Coronary artery (tissue), 2 donors: ENCODE data around the gene RPS6KA5.

Experiments used
- DNase-seq: peaks from one replicate; pipeline ENCODE4 v3.0.0-alpha.2; 2017; ENCODE audit warnings: low spot score
- H3K27ac ChIP-seq, 2 donors: fragments of 200-600 bp; sonication (generic); one replicate each; pipeline ENCODE4 v1.5.1; 2016 to 2019
- H3K4me3 ChIP-seq: fragments of 200-600 bp; sonication (generic); 2 replicates; pipeline ENCODE4 v1.5.1; 2016; ENCODE audit warnings: mild to moderate bottlenecking, moderate library complexity
- CTCF ChIP-seq: fragments of 200-600 bp; sonication (generic); IDR thresholded peaks from one replicate; pipeline ENCODE4 v1.5.1; 2019; ENCODE audit warnings: antibody characterized with exemption

RPS6KA5 gene

DNA sequence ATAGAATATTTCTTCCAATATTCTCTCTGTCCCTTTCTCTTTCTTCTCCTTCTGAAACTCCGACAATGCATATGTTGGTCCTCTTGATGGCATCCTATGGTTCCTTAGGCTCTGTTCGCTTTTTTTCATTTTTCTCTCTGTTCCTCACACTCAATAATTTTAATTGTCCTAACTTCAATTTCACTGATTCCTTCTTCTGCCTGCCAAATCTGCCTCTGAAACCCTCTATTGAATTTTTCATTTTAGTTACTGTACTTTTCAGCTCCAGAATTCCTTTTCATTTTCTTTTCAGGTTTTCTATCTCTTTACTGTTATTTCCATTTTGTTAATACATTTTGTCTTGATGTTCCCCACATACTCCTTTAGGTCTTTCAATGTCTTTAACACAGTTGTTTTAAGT lies 177.2 kb downstream of the RPS6KA5 start:
- no peak for TF ChIP-seq CTCF
- DNase-seq: no peak
- no peak overlapping the region for H3K4me3 ChIP-seq
- H3K27ac ChIP-seq: no peak overlapping the region

- TF ChIP-seq CTCF: no peak
- Histone ChIP-seq H3K27ac (no peak overlapping the region), H3K4me3 (no peak overlapping the region)
- DNase-seq: no peak
Measured at GRCh38 chr14:90880282-90880681, 180.2 kb downstream of the RPS6KA5 start.

DNA sequence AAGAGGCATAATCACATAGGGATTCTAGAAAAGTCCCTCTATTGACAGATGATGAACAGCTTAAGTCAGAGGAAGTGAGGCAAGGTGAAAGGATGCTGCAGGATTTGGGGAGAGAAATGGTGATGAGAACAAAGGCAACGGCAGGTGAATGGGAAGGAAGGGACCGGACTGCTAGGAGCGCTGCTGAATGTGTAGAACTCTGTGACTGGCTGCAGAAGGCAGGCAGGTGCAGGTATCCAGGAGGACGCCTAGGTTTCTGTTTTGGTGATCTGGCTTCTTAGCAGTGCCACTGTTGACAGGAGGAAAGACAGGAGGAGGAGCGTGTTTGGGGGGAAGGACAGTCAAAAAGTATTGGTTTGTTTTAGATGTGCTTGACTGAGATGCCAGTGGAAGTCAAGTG lies 185.8 kb downstream of the RPS6KA5 start:
- no peak overlapping the region for H3K27ac ChIP-seq
- DNase-seq: no peak
- no peak for TF ChIP-seq CTCF
- H3K4me3 ChIP-seq: no peak overlapping the region

DNA sequence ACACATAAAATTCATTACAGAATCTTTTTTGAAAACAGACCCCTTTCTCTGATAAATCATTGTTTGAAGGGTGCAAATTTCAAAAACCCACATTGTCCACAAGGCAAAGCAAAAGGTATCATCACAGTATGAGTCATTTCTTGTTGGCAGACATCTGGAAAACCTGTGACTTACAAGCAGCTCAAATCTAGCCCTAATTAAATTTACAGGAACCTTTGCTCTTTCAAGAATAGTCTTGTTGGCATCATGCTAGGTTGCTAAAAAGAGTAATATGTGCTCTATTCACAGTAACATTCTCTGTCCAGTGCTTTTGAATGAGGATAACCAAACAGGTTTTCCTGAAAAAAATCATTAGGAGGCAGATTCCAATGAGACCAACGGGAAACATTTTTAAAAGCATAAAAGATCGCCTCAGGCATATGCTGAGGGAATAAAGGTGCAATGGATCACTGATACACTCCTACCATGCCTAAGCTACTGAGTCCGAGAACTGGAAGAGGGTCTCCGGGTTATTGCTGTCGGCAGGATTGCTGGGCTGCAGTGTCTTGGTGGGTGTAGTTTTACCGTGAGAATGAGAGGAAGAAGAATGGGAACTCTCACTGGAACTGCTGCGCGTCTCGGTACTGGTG lies 188.7 kb downstream of the RPS6KA5 start:
- DNase-seq: no peak
- no peak overlapping the region for H3K4me3 ChIP-seq
- no peak for TF ChIP-seq CTCF
- no peak overlapping the region for H3K27ac ChIP-seq

DNA sequence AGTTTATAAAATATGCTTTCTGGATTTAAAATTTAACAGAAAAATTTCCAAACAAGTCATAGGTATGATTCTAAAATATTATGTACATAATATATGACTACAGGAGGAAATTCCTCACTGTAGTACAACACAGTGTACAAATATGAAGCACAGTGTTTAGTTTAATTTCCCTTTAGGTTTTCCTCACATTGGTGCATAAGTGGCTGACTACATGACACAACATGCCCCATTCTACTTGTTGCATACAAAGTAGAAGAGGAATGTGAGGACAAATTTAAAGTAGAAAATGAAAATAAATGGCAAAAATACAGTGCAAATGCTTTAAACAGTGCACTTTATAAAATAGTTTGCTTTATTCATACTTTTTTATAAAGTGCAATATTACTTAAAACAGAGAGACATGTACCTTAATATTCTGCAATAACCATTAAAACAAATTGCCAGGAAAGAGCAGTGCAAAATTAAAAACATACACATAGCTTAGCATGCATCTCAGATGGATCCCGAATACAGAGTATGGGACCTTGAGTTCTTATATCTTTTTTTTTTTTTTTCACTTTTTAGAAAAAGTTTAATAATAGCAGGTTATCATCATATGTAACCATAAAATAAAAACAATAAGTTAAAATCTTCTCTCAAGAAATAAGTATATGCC lies 189.4 kb downstream of the RPS6KA5 start:
- Histone ChIP-seq H3K27ac (no peak overlapping the region), H3K4me3 (no peak overlapping the region)
- no peak for DNase-seq
- TF ChIP-seq CTCF: no peak

DNA sequence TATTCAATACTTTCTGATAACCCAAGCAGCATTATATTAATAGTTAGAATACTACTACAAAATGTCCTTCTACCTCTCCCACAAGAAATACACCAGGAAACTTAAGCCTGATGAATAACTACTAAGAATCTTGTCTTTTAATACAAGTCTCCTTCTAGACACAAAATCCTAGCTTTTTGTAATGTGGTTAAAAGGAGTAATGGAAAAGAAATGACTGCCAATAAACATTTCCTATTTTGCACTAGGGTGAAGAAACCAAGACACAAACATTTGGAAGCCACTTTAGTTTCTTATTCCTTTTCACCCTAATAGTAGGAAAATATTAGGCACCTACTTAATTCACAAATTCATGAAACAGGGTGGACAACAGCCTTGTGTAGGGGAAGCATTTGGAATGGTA lies 192.9 kb downstream of the RPS6KA5 start:
- H3K27ac ChIP-seq: no peak overlapping the region

More for the DNA sequence above, 192.9 kb downstream of the RPS6KA5 start:
- no peak for TF ChIP-seq CTCF
- no peak for DNase-seq
- no peak overlapping the region for H3K4me3 ChIP-seq
